ENCODE measurements around the gene RASSF9. TPM values are rescaled to one million over a fixed set of nuclear protein-coding genes. Genes with fewer than 3 reads are reported as not detected.

Gene RASSF9
- total RNA-seq, 2 experiments from 2014 or later = not detected

- ChIA-PET CTCF (no interaction called here), POLR2A (no interaction called here)
Observed at GRCh38 chr12:85755760-85756159, 80.4 kb downstream of the RASSF9 start.

Other genes starting within 250 kb of the RASSF9 start
- gene NTS, start 37.9 kb upstream of the RASSF9 start, total RNA-seq = not detected